ENCODE results near the gene SNX8.

DNA sequence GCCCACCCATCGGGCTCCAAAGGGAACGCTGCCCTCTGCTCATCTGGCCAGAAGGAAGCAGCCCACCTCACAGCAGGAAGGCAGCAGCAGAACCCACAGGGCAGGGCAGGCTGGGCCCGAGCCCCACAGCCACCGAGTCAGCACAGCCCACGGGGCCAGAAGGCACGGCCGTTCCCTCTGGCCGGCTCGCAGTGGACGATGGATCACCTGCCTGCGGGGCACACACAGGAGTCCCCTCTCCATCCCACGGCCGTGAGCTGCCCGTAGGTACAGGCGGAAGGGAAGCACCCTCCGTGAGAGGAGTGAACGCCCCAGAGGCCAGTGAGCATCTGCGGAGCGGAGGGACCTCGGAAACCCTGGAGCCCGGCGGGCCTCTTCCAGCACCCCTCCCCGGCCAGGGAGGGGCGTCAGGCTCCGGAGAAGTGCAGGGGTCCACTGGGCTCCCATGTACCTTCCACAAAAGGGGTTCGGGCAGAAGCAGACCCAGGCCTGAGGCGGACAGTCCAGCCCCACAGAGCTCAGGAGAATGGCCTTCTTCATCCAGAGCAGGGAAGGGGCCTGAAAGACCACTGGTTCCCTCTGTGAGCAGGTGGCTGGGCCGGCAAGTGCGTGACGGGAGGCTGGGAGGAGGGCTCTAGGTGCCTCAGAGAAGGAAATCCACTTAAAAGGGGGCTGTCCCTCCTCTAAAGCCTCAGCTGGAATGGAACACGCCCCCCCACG lies 60.6 kb downstream of the SNX8 start:
- TF ChIP-seq CTCF (IDR thresholded peaks at IDR 0.05; ENCODE audit: borderline replicate concordance, extremely low read depth, low read length, poor library complexity, severe bottlenecking) (no peak), EZH2 (IDR thresholded peaks at IDR 0.05; ENCODE audit: borderline replicate concordance, low read depth, low read length, severe bottlenecking) (no peak)
